Fibroblast of gingiva (primary cell): ENCODE measurements around the gene LEAP2.
"Not testable (repeated sequence)": the region's sequence is repeated elsewhere in the genome, so short reads cannot be mapped to it uniquely, and the experiment has no call there.

ENCODE experiments used
- DNase-seq: peaks from one replicate; pipeline ENCODE4 v3.0.0-alpha.2; 2011; ENCODE audit warnings: low read depth

Gene LEAP2

GRCh38 chr5:132840896-132841295 is 32.6 kb upstream of the LEAP2 start:
- DNase-seq, result no peak

DNA sequence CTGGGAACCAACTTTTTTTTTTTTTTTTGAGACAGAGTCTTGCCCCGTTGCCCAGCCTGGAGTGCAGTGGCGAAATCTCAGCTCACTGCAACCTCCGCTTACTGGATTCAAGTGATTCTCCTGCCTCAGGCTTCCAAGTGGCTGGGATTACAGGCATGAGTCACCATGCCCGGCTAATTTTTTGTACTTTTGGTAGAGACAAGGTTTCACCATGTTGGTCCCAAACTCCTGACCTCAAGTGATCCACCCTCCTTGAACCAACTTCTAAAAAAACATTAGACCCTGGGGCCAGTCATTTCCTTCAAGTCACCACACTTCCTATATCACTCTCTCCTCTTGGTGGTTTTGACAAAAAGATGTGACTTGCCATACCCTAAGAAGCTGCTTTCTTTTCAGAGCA is 32.2 kb upstream of the LEAP2 start:
- peak; percentile 87 for DNase-seq

- no peak for DNase-seq
These were observed 25.2 kb upstream of the LEAP2 start for GRCh38 chr5:132848270-132848669.

DNA sequence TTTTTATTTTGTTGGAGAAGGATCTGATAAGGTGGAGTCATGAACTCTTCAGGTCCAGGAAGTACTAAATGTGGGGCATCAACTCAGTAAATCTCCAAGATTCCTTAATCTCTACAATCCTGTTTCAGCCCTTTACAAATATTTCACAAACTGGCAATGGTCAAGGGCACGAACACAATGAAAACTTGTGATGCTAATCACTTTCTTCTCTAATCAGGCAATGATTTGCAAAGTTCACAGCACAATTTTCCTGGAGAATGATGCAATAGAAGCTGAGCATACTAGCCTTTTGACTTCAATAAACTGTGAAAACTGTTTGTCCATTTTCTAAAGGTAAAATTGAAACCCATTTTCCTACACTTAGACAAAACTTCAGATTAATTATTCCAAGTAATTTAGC is 24.1 kb upstream of the LEAP2 start:
- no peak for DNase-seq

GRCh38 chr5:132850066-132850465 is 23.4 kb upstream of the LEAP2 start:
- DNase-seq, result no peak

DNA sequence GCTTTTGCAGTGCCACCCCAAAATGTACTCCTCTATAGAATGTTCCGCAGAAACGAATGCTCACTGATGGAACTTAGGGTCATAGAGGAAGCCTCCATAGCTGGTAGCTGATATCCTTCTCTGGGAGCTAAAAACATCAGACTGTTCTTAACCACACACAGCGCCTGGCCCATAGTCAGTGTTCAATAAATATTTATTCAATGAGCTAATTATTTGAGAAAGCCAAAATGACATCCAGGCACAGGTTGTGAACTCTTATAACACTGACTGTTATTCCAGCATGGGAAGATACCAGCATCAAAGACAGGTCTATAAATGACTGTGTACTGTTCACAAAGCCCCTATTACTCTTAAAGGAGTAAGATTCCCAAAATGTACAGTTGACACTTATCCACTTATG is 20.1 kb upstream of the LEAP2 start:
- no peak for DNase-seq

DNA sequence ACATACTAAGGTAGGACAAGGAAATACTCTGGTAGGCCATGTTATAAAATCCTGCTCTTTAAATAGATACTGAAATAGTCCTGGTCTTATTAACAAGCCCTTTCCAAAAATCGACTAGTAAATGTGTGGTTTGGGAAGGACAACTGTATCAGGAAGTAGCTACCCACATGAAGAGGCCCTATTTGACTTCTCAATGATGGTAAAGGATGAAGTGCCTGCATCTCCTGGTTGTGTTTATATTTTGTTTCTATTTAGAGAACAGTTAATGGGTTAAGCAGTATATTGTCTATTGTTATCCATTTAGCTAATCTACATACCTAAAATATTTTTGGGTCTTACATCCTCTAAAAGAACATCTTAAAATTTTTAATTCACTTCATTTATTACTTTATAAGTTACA is 19.7 kb upstream of the LEAP2 start:
- no peak for DNase-seq

DNA sequence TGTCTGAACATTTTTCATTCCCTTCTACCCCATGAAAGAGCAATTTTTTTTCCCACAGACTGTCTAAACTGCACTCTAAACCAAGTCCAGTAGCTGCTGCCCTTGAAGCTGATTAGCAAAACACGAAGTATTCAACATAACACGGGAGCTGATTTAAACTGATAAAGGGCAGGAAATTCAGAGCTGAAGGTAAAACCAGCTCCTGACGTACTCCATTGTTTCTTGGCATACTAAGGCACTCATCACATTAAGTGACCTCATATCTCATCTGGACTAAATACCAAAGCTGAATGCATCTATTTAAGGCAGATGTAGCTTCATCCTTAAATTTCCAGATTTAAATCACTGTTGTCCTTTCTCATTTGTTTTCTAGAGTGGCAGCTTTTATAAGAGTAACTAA is 19.2 kb upstream of the LEAP2 start:
- no peak for DNase-seq

DNA sequence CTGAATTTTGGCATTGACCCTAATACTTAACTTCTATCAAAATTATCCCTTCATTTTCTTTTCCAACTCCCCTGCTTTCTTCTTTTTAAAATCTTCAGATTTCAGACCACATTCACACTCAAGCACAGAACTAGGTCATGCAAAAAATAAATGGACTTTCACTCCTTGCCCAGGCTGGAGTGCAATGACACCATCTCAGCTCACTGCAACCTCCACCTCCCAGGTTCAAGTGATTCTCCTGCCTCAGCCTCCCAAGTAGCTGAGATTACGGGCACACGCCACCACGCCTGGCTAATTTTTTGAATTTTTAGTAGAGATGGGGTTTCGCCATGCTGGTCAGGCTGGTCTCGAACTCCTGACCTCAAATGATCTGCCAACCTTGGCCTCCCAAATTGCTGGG is 18.5 kb upstream of the LEAP2 start:
- DNase-seq, result not testable (repeated sequence)

DNA sequence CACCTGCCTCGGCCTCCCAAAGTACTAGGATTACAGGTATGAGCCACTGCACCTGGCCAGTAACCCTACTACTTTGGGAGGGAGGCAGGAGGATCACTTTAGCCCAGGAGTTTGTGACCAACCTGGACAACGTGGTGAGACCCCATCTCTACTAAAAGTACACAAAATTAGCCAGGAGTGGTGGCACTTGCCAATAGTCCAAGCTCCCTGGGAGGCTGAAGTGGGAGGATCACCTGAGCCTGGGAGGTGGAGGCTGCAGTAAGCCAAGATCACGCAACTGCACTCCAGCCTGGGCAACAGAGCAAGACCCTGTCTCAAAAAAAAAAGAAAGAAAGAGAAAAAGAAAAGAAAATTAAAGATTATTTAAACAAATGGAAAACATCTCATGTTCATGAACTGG is 17.5 kb upstream of the LEAP2 start:
- no peak for DNase-seq

DNA sequence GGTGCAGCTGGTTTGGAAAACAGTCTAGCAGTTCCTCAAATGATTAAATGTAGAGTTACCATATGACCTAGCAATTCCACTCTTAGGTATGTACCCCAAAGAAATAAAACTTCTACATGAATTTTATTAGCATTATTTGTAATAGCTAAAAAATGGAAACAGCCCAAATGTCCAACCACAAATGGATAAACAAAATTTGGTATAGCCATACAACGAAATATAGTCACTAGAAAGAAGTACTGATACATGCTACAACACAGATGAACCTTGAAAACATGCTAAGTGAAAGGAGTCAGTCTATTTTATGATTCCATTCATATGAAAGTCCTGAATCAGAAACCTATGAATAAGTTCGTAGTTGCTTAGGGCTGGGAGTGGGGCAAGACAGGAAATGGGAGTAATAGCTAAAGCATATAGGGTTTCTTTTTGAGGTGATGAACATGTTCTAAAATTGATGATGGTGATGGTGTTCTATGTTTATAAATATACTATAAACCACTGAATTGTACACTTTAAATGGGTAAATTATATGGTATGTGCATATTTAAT is 13.5 kb upstream of the LEAP2 start:
- DNase-seq, result no peak

DNA sequence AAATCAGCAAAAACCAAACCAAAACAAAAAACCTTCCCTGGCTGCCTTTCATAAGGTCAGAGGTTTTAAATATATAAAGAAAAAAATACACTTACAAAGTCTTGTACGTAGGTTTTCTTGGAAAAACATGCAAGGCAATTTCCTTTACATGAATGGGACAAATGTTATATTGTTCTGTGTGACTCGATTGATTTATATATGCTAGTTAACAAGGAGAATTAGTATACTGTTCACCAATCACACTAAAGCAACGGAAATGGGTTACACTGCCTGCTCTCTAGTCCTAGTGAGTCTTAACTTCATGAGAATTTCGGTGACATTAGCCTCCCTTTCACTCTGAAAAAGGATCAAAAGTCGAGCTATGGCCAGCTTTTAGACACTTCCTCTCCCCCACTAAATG is 12.7 kb upstream of the LEAP2 start:
- no peak for DNase-seq

DNA sequence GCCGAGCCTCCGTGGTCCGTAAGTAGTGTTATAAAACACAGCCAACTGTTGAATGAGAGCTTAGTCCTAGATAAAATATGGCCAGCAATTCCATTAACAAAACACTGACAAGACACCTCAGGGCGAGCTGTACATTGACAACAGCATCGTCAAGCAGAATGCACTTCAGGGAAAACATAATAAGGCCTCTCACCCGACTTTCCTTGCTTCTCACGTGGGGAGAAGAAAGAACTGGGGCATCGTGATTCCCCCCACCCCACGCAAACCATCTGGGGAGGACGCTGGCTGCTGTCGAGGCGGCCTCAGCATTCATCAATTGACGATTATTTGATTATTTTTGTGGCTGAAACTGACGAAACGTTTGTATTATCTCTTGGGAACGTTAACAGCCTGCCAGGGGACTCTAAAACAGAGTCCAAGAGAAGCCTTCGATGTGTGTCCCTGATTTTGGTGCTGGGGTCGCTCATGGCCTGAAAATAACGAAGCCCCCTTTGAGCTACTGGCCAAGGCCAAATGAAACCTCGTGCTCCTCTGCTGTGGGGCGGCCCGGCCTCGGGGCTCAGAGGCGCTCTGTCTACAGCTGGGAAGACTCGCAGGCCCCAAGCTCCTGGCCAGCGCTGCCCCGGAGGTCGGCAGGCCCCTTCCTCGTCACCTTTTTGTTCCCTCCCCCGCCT is 7.7 kb upstream of the LEAP2 start:
- no peak for DNase-seq

DNA sequence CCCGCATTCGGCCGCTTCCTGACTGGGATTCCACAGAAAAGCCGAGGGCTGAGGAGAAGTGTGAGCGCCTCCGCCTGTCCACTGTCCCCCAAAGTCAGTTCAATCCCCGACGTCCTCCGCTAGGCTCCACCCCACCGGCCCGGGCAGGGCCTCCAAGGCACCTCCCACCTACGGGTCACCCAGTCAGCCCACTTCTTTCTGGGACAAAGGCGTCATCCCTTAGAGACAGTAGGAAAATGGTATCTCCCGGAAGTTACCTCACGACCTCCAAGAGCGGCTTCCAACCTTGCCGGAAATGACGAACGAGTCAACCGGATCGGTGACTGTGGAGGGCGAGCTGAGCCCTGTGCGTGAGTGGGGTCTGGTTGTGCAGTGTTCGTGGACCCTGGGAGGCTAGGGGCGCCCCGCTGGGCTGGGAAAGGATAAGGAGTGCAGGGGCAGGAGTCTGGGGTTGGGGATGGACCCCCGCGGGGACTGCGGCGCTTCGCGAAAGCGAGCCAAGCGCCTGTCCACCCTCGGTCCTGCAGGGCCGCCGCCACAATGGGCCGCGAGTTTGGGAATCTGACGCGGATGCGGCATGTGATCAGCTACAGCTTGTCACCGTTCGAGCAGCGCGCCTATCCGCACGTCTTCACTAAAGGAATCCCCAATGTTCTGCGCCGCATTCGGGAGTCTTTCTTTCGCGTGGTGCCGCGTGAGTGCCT is 7.0 kb upstream of the LEAP2 start, which contains the start of the genes GDF9 and UQCRQ:
Gene GDF9 (minus strand): TSS at position 128 of the 704 bp plus-strand sequence. CDS start 1,936 bp downstream, outside the sequence.
Gene UQCRQ (plus strand): TSS at position 301 of the 704 bp plus-strand sequence. CDS start 240 bp downstream, at position 541.
- peak; percentile 100 for DNase-seq

- DNase-seq, result no peak
These were observed 6.4 kb upstream of the LEAP2 start for GRCh38 chr5:132867046-132867451.

GRCh38 chr5:132868754-132869153 is 4.7 kb upstream of the LEAP2 start:
- DNase-seq, result no peak

- no peak for DNase-seq
These were observed 2.7 kb upstream of the LEAP2 start for GRCh38 chr5:132870801-132871200.

DNA sequence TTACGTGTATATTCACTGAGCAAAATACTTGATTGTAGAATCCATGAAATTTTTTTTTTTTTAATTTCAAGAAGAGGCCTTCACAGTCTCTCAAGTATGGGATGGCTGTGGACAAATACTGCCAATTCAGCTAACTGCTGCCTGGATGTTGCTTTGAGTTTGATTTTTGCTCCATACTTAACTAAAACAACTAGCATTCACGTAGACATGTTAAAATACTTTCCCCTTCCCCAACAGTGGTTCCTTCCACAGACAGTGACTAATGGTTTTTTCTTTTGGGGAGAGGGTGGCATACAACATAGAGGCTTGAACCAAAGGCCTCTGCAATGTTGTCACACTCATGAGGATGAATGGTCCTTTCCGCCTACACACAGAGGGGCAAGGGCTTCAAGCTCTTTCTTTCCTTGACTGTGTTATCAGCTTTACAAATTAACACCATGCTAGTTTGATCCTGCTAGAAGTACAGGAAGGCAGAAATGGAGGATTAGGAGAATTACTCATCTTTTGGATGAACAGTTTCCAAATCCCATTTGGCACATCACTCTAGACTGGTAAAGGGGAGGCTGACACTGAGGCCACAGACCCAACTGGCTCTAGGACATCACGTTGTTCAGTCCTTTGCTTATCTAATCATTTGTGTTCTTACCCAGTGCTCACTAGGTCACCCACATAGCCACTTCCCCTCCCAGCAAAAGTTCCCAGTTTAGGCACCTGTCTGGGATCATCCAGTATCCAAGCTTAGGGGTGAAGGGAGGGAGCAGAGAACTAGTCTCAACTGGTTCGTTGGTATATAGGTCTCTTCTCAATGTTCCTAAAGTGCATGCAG is 1.8 kb upstream of the LEAP2 start:
- no peak for DNase-seq

- DNase-seq, result no peak
These were observed 715 bp upstream of the LEAP2 start for GRCh38 chr5:132872788-132873118.

DNA sequence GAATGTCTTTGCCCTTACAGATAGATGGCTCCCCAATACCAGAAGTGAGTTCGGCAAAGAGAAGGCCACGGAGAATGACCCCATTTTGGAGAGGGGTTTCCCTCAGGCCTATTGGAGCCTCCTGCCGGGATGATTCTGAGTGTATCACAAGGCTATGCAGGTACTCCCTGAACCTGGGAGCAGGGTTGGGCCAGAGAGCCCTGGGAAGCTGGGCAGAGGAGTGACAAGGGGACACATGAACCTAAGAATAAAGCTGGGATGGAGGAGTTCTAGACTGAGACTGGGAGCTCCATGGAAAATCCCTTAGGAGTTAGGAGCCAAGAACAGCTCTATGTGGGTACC is 433 bp downstream of the LEAP2 start:
- no peak for DNase-seq

GRCh38 chr5:132876020-132876759 is 2.7 kb downstream of the LEAP2 start:
- no peak for DNase-seq

DNA sequence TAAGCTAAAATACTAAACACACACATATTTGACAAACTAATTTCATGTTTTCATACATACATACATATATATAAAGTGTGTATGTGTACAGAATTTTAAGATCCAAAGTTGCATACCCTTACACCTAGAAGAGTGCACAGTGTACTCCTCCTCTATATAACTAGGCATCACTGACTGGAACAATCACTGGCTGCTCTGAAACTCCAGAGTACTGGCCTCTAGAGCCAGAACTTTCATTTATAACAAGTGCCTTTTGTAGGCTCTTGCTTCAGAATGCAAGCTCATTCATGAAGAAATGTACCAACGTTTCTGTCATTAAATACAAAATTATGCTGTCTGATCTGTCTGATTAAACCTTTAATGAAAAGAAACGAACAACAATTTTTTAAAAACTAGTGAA is 4.0 kb downstream of the LEAP2 start:
- no peak for DNase-seq
